ENCODE measurements around the gene ERBB4.
"Not testable (repeated sequence)": the region's sequence is repeated elsewhere in the genome, so short reads cannot be mapped to it uniquely, and the experiment has no call there.

ERBB4 gene

GRCh38 chr2:212109217-212109616, 429.4 kb downstream of the ERBB4 start:
- no peak overlapping the region for H3K27ac ChIP-seq
- no peak for TF ChIP-seq CTCF (conservative IDR thresholded peaks at IDR 0.05)

GRCh38 chr2:212107989-212108388, 430.6 kb downstream of the ERBB4 start:
- no peak for TF ChIP-seq CTCF (conservative IDR thresholded peaks at IDR 0.05)
- no peak overlapping the region for H3K27ac ChIP-seq

DNA sequence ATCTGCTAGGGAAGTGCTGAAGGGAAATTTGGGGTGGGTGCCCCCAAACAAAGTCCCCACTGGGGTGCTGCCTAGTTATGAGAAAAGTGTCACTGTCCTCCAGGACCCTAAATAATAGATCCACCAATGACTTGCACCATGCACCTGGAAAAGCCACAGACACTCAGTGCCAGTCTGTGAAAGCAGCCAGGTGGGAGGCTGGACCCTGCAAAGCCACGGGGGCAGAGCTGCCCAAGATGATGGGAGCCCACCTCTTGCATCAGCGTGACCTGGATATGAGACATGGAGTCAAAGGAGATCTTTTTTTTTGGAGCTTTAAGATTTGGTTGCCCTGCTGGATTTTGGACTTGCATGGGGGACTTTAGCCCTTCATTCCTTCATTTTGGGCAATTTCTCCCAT, 431.6 kb downstream of the ERBB4 start:
- no peak for TF ChIP-seq CTCF (conservative IDR thresholded peaks at IDR 0.05)

GRCh38 chr2:212106536-212106935, 432.1 kb downstream of the ERBB4 start:
- not testable (repeated sequence) for H3K27ac ChIP-seq

More for the DNA sequence above, 431.6 kb downstream of the ERBB4 start:
- H3K27ac ChIP-seq = no peak overlapping the region

GRCh38 chr2:212099658-212100057, 438.9 kb downstream of the ERBB4 start:
- no peak for TF ChIP-seq CTCF (conservative IDR thresholded peaks at IDR 0.05)
- H3K27ac ChIP-seq = no peak overlapping the region

DNA sequence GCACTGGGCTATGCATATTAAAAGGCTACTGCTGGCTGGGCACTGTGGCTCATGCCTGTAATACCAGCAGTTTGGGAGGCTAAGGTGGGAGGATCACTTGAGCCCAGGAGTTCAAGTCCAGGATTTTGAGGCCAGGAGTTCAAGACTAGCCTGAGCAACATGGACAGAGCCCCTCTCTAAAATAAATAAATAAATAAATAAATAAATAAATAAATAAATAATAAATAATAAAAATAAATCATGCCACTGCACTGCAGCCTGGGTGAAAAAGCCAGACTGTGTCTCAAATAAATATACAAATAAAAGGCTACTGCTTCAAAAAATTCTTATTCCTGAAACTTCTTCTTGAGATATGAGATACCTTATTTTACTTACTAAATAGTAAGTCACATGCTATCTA, 439.6 kb downstream of the ERBB4 start:
- H3K27ac ChIP-seq = no peak overlapping the region
- TF ChIP-seq CTCF (conservative IDR thresholded peaks at IDR 0.05) = no peak

DNA sequence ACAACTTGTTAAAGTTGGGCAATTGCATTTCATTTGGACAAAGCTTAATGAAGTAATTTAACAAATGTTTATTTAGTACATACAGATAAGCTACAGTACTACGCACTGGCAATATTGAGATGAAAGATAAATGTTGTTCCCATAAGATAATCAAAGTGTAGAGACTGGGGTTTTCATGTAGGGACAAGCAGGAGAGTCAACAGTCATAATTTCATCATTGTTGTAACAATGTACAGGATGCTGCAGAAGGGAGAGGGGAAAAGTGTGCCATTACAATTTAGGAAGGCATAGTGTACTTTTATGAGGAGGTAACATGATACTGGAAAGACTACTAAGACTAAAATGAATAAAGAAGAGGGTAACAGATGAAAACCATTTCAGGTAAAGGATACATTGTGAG, 441.6 kb downstream of the ERBB4 start:
- TF ChIP-seq CTCF (conservative IDR thresholded peaks at IDR 0.05) = no peak
- H3K27ac ChIP-seq = no peak overlapping the region

GRCh38 chr2:212089873-212090272, 448.7 kb downstream of the ERBB4 start:
- TF ChIP-seq CTCF (conservative IDR thresholded peaks at IDR 0.05) = no peak
- H3K27ac ChIP-seq = no peak overlapping the region; the same call in 1 of the 2 replicates

Measured in VCaP (cell line).